ENCODE measurements around the gene MYH3.

GRCh38 chr17:10657148-10657547 is at the start of gene MYH3:
- no peak for TF ChIP-seq CTCF (conservative IDR thresholded peaks at IDR 0.05; ENCODE audit: low read depth, low read length)
- TF ChIP-seq EZH2 (IDR thresholded peaks at IDR 0.05; ENCODE audit: low read length, unreplicated experiment), result no peak
- no peak for TF ChIP-seq EZH2phosphoT487 (IDR thresholded peaks at IDR 0.05; ENCODE audit: borderline replicate concordance, low read length)
